ENCODE results near the gene EPB42.

DNA sequence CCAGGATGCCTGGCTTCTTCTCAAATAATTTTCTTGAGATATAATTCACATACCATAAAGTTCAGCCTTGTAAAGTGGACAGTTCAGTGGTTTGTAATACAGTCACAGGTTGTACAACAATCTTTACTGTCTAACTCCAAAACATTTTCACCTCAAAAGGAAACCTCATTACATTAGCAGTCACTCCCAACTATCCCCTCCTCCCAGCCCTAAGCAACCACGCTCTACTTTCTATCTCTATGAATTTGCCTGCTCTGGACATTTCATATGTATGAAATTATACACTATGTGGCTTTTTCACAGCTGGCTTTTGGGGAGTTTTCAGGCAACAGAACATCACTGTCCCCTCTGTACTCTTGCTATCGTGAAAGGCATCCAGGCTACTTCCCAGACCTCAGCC lies 28.4 kb upstream of the EPB42 start:
- TF ChIP-seq, protein P1, sequence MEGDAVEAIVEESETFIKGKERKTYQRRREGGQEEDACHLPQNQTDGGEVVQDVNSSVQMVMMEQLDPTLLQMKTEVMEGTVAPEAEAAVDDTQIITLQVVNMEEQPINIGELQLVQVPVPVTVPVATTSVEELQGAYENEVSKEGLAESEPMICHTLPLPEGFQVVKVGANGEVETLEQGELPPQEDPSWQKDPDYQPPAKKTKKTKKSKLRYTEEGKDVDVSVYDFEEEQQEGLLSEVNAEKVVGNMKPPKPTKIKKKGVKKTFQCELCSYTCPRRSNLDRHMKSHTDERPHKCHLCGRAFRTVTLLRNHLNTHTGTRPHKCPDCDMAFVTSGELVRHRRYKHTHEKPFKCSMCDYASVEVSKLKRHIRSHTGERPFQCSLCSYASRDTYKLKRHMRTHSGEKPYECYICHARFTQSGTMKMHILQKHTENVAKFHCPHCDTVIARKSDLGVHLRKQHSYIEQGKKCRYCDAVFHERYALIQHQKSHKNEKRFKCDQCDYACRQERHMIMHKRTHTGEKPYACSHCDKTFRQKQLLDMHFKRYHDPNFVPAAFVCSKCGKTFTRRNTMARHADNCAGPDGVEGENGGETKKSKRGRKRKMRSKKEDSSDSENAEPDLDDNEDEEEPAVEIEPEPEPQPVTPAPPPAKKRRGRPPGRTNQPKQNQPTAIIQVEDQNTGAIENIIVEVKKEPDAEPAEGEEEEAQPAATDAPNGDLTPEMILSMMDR (conservative IDR thresholded peaks at IDR 0.05; ENCODE audit: low read depth, low read length), result no peak
- TF ChIP-seq EZH2 (IDR thresholded peaks at IDR 0.05; ENCODE audit: borderline replicate concordance, low read depth, low read length, poor library complexity, severe bottlenecking), result no peak
